Measurements from ENCODE around the gene CPNE5. TPM values are rescaled to one million over a fixed set of nuclear protein-coding genes. Genes with fewer than 3 reads are reported as not detected.

Gene CPNE5
- total and polyA plus RNA-seq, 7 donors = 0.99 to 11.6 (median 3.8) TPM

DNA sequence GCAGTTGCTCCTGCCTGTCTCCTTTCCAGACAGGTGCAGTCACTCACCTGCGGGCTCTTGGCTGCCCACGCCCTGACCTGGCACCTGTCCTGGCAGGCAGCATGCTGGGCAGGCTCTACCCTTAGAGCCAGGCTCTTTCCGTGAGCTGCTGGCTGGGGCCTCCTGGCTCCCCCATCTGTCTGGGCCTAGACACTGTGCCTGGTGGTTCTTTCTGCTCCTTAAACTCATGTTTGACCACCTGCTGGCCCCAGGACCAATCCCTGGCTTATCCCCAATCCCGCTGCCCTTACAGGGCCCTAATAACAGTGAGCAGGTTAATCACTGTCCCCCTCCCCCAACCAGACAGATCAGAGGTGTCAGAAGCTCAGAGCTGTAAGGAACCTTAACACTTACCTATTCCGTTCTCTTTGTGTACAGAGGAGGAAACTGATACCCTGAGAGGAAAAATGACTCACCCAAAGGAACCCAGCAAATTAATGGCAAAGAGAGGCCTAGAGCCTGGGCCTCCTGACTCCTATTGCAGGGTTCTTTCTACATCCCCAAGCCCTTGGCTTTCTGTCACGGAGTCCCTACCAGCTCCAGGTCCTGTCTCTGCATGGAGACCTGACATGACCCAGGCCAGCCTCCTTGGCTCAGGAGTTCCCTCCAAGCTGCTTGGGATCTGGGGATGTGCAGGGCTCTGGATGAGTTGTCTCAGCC is 86.9 kb downstream of the CPNE5 start:
- Histone ChIP-seq H3K9me3 (peaks cover 0 to 2% (median 0%) of the 10 kb centered on the region in 4 donors), H3K4me3 (no peak overlapping the region), H3K27me3 (no peaks in the 10 kb centered on the region), H3K4me1 (no peaks in the 10 kb centered on the region), H3K27ac (no peak overlapping the region), H3K36me3 (no peaks in the 10 kb centered on the region)
- DNase-seq = no peak
- no peak for TF ChIP-seq EP300 (IDR thresholded peaks at IDR 0.05)
- TF ChIP-seq CTCF (IDR thresholded peaks at IDR 0.05) = no peak
- no peak for TF ChIP-seq POLR2A (IDR thresholded peaks at IDR 0.05)
- no peak for TF ChIP-seq POLR2AphosphoS5 (IDR thresholded peaks at IDR 0.05)
- intact Hi-C loops (cut with DNase I) = no loop called here
- 35 to 75% methylated on average over 6 of the region's 6 CpGs for WGBS, 2 donors

DNA sequence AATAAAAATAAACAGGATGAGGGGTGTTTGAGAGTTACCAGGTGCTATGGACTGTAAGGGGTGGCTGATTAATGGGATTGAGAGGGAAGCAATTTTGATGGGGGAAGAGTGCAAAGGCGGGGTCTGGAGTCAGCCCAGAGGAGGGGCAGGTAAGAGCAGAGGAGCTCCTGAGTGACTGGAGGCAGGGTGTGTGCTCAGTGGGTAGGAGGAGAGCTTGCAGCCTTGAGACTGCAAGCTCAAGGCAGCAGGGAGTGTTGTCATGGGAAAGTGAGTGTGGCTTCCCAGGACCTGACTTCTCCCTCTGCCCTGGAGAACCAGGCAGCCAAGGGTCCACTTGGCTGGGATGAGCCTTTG is 87.4 kb downstream of the CPNE5 start:
- H3K4me1 ChIP-seq = no peaks in the 10 kb centered on the region
- H3K4me3 ChIP-seq = no peak overlapping the region
- intact Hi-C loops (cut with DNase I) = no loop called here
- peaks cover 0 to 2% (median 0%) of the 10 kb centered on the region in 4 donors for H3K9me3 ChIP-seq
- no peak overlapping the region for H3K27ac ChIP-seq
- no peaks in the 10 kb centered on the region for H3K27me3 ChIP-seq
- H3K36me3 ChIP-seq = no peaks in the 10 kb centered on the region
- no peak for DNase-seq
- WGBS, 2 donors = 0 to 11% methylated on average over 1 of the region's 1 CpG
- TF ChIP-seq EP300 (IDR thresholded peaks at IDR 0.05) (no peak), POLR2AphosphoS5 (IDR thresholded peaks at IDR 0.05) (no peak), CTCF (IDR thresholded peaks at IDR 0.05) (no peak), POLR2A (IDR thresholded peaks at IDR 0.05) (no peak)

DNA sequence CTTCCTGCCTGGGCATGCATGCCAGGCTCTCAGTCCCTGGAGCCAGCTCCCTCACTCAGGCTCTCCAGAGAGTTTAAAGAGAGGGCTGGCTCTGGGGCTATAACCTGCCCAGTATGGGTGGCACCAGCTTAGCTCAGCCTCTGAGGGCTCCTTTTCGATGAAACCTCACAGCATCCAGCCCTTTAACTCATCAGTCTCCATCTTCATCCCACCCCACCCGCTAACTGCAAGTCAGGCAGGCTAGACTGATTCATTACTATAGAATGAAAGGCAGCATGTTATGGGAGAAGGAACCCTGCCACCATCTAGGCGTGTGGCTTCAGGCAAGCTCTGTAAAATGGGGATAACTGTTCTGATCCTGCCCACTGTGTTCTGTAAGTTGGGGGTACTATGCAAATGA is 88.2 kb downstream of the CPNE5 start:
- peaks cover 0 to 2% (median 0%) of the 10 kb centered on the region in 4 donors for H3K9me3 ChIP-seq
- DNase-seq = no peak
- no peak for TF ChIP-seq CTCF (IDR thresholded peaks at IDR 0.05)
- TF ChIP-seq POLR2AphosphoS5 (IDR thresholded peaks at IDR 0.05) = no peak
- TF ChIP-seq EP300 (IDR thresholded peaks at IDR 0.05) = no peak
- no peak for TF ChIP-seq POLR2A (IDR thresholded peaks at IDR 0.05)
- no peaks in the 10 kb centered on the region for H3K4me1 ChIP-seq
- WGBS, 2 donors = 82 to 94% methylated on average over 3 of the region's 3 CpGs
- no peak overlapping the region for H3K4me3 ChIP-seq
- H3K36me3 ChIP-seq = no peaks in the 10 kb centered on the region
- no peak overlapping the region for H3K27ac ChIP-seq
- H3K27me3 ChIP-seq = no peaks in the 10 kb centered on the region
- intact Hi-C loops (cut with DNase I) = no loop called here

- no peaks in the 10 kb centered on the region for H3K27me3 ChIP-seq
- TF ChIP-seq POLR2AphosphoS5 (IDR thresholded peaks at IDR 0.05) (no peak), POLR2A (IDR thresholded peaks at IDR 0.05) (no peak), CTCF (IDR thresholded peaks at IDR 0.05) (no peak), EP300 (IDR thresholded peaks at IDR 0.05) (no peak)
- no peak for DNase-seq
- H3K9me3 ChIP-seq = peaks cover 0 to 2% (median 0%) of the 10 kb centered on the region in 4 donors
- no peak overlapping the region for H3K4me3 ChIP-seq
- intact Hi-C loops (cut with DNase I) = no loop called here
- WGBS, 2 donors = 87 to 96% methylated on average over 5 of the region's 5 CpGs
- H3K27ac ChIP-seq = no peak overlapping the region
- H3K36me3 ChIP-seq = no peaks in the 10 kb centered on the region
- no peaks in the 10 kb centered on the region for H3K4me1 ChIP-seq
Measured at GRCh38 chr6:36749829-36750489, 89.3 kb downstream of the CPNE5 start.

Measured in sigmoid colon (tissue), 7 donors.